Osteoblast (primary cell): Measurements from ENCODE around the gene SGO2. TPM values are rescaled to one million over a fixed set of nuclear protein-coding genes. Genes with fewer than 3 reads are reported as not detected.

ENCODE experiments used
- DNase-seq: peaks from one replicate; pipeline ENCODE4 v3.0.0; 2011; ENCODE audit warnings: low spot score, mixed read lengths; ENCODE audit not compliant: insufficient read length; ENCODE audit errors: missing footprints
- H2AFZ ChIP-seq: 2 replicates; pipeline ENCODE4 v1.6.0; 2011; ENCODE audit warnings: mild to moderate bottlenecking, low read length
- H3K27ac ChIP-seq: 2 replicates; pipeline ENCODE4 v1.5.1; 2011; ENCODE audit warnings: mild to moderate bottlenecking, low read depth, low read length, moderate library complexity
- H3K27me3 ChIP-seq: 2 replicates; pipeline ENCODE4 v1.6.0; 2012; ENCODE audit warnings: mild to moderate bottlenecking, control low read depth, inconsistent platforms, low read length, moderate library complexity; ENCODE audit not compliant: insufficient read depth
- H3K36me3 ChIP-seq: 2 replicates; pipeline ENCODE4 v1.5.1; 2011; ENCODE audit warnings: mild to moderate bottlenecking, low read length, control low read depth, moderate library complexity; ENCODE audit not compliant: insufficient read depth
- H3K4me1 ChIP-seq: 2 replicates; pipeline ENCODE4 v1.5.1; 2011; ENCODE audit warnings: mild to moderate bottlenecking, low read length, control low read depth, moderate library complexity; ENCODE audit not compliant: insufficient read depth
- H3K4me2 ChIP-seq: 2 replicates; pipeline ENCODE4 v1.6.0; 2011; ENCODE audit warnings: mild to moderate bottlenecking, low read length; ENCODE audit not compliant: insufficient read depth
- H3K4me3 ChIP-seq: fragments of 200-600 bp; sonication (generic); 3 replicates; pipeline ENCODE4 v1.5.1; 2012; ENCODE audit warnings: mild to moderate bottlenecking, low read length, inconsistent platforms; ENCODE audit not compliant: insufficient read depth
- H3K79me2 ChIP-seq: 2 replicates; pipeline ENCODE4 v1.6.0; 2012; ENCODE audit warnings: mild to moderate bottlenecking, low read length, control low read depth, inconsistent platforms; ENCODE audit not compliant: insufficient read depth
- H3K9me3 ChIP-seq: 2 replicates; pipeline ENCODE4 v1.5.1; 2011; ENCODE audit warnings: low read depth, low read length, control low read depth
- H4K20me1 ChIP-seq: 2 replicates; pipeline ENCODE4 v1.6.0; 2012; ENCODE audit warnings: mild to moderate bottlenecking, low read length, control low read depth; ENCODE audit not compliant: insufficient read depth
- CTCF ChIP-seq: IDR thresholded peaks from 2 replicates; pipeline ENCODE4 v1.5.1; 2011; ENCODE audit warnings: mild to moderate bottlenecking, low read depth, low read length, moderate library complexity; ENCODE audit errors: extremely low read depth
- total RNA-seq: library from RNA; depleted of rRNA; stranded (reverse); fragments of >200 nt; gene quantifications from 2 replicates; pipeline ENCODE4 v1.2.3, GENCODE V29; 2012

Gene SGO2
- total RNA-seq, 1 donor: 4.0 TPM

- Histone ChIP-seq H3K27ac (peak overlapping the region; percentile 84), H3K4me1 (peaks cover 44% of the 10 kb centered on the region), H3K36me3 (no peaks in the 10 kb centered on the region), H3K27me3 (no peaks in the 10 kb centered on the region), H3K4me2 (no peak overlapping the region), H3K79me2 (no peaks in the 10 kb centered on the region), H4K20me1 (no peaks in the 10 kb centered on the region), H2AFZ (peak overlapping the region; percentile 23), H3K9me3 (no peaks in the 10 kb centered on the region), H3K4me3 (no peak overlapping the region)
- no peak for TF ChIP-seq CTCF
- DNase-seq: no peak
These were observed 92.0 kb downstream of the SGO2 start for GRCh38 chr2:200618054-200618419.

- TF ChIP-seq CTCF: peak; percentile 43
- Histone ChIP-seq H3K4me2 (no peak overlapping the region), H3K9me3 (no peaks in the 10 kb centered on the region), H3K27me3 (no peaks in the 10 kb centered on the region), H3K27ac (no peak overlapping the region), H2AFZ (peak overlapping the region; percentile 66), H3K4me3 (no peak overlapping the region), H3K4me1 (peaks cover 46% of the 10 kb centered on the region), H3K79me2 (no peaks in the 10 kb centered on the region), H3K36me3 (no peaks in the 10 kb centered on the region), H4K20me1 (no peaks in the 10 kb centered on the region)
- no peak for DNase-seq
These were observed 92.6 kb downstream of the SGO2 start for GRCh38 chr2:200618590-200619021.

GRCh38 chr2:200619279-200619678 lies 93.3 kb downstream of the SGO2 start:
- Histone ChIP-seq H3K4me2 (no peak overlapping the region), H3K27me3 (no peaks in the 10 kb centered on the region), H3K79me2 (no peaks in the 10 kb centered on the region), H3K36me3 (no peaks in the 10 kb centered on the region), H3K4me1 (peaks cover 52% of the 10 kb centered on the region), H3K4me3 (no peak overlapping the region), H3K27ac (no peak overlapping the region), H4K20me1 (no peaks in the 10 kb centered on the region), H3K9me3 (no peaks in the 10 kb centered on the region), H2AFZ (no peak overlapping the region)
- no peak for TF ChIP-seq CTCF
- DNase-seq: no peak

GRCh38 chr2:200620606-200621390 lies 94.8 kb downstream of the SGO2 start:
- no peaks in the 10 kb centered on the region for H3K79me2 ChIP-seq
- H3K4me2 ChIP-seq: no peak overlapping the region
- peaks cover 54% of the 10 kb centered on the region for H3K4me1 ChIP-seq
- no peaks in the 10 kb centered on the region for H3K9me3 ChIP-seq
- no peaks in the 10 kb centered on the region for H4K20me1 ChIP-seq
- no peak overlapping the region for H2AFZ ChIP-seq
- DNase-seq: no peak
- no peak overlapping the region for H3K27ac ChIP-seq
- H3K4me3 ChIP-seq: no peak overlapping the region
- no peaks in the 10 kb centered on the region for H3K27me3 ChIP-seq
- TF ChIP-seq CTCF: no peak
- no peaks in the 10 kb centered on the region for H3K36me3 ChIP-seq
